HepG2 (cell line): ENCODE results near the gene TMEM273. TPM values are rescaled to one million over a fixed set of nuclear protein-coding genes. Genes with fewer than 3 reads are reported as not detected.

Experiments used
- ATAC-seq: fragments of 200-7000 bp; cut with Tn5 transposase; 3 replicates; pipeline ENCODE4 v1.9.1; 2020; ENCODE audit warnings: mild to moderate bottlenecking, moderate library complexity
- BruUV-seq: library from RNA; stranded (reverse); fragments of 400-500 nt; replicated peaks from 2 replicates; lab custom pipeline; 2021; lab: Mats Ljungman, UMichigan
- CTCF ChIA-PET: fragments of 300-600 bp; formaldehyde crosslinking; extraction: SDS; loops from one replicate; lab custom pipeline; 2021; ENCODE audit warnings: low total read pairs, inconsistent platforms, low intra/inter-chr PET ratio; lab: Yijun Ruan, JAX
- POLR2A ChIA-PET: fragments of 350-600 bp; sonication (Branson Sonifier 250); formaldehyde crosslinking; loops from one replicate; lab custom pipeline; 2020; ENCODE audit warnings: antibody characterized with exemption, inconsistent platforms; lab: Yijun Ruan, JAX
- DNase-seq: peaks from one replicate; pipeline ENCODE4 v3.0.0-alpha.2; 2015; ENCODE audit warnings: low spot score
- FAIRE-seq: peaks from 3 replicates; lab custom pipeline; 2011; peaks lifted over from hg19 to GRCh38; lab: Jason Lieb, UNC
- H2AFZ ChIP-seq: one replicate; pipeline ENCODE4 v1.6.1; 2011; ENCODE audit warnings: low read length, inconsistent platforms
- H3K27ac ChIP-seq: fragments of 300-600 bp; 3 replicates; pipeline ENCODE4 v1.8.0; 2011; ENCODE audit warnings: mixed run types, mild to moderate bottlenecking, mixed read lengths, low read length, inconsistent platforms; ENCODE audit not compliant: insufficient read depth; ENCODE audit errors: extremely low read length
- H3K27me3 ChIP-seq, 2 experiments: fragments of 200-600 bp in 1 of 2; 2 replicates in 1 of 2; 3 replicates in 1 of 2; pipeline versions ENCODE4 v1.6.0 to v1.8.0; 2011; ENCODE audit warnings: low read length in 2 of 2, mild to moderate bottlenecking in 2 of 2, moderate library complexity in 2 of 2, inconsistent platforms in 1 of 2; ENCODE audit not compliant: insufficient read depth in 2 of 2, control insufficient read depth in 1 of 2
- H3K36me3 ChIP-seq, 2 experiments: fragments of 200-600 bp in 1 of 2; replicated peaks in 1 of 2; 2 replicates in 1 of 2; 3 replicates in 1 of 2; pipeline versions ENCODE4 v1.5.1 to v1.8.0; 2011; ENCODE audit warnings: low read length in 2 of 2, inconsistent platforms in 1 of 2; ENCODE audit not compliant: insufficient read depth in 2 of 2, control insufficient read depth in 1 of 2
- H3K4me1 ChIP-seq: 2 replicates; pipeline ENCODE4 v1.5.1; 2012; ENCODE audit warnings: low read length, inconsistent platforms; ENCODE audit not compliant: insufficient read depth
- H3K4me2 ChIP-seq: 2 replicates; pipeline ENCODE4 v1.6.0; 2011; ENCODE audit warnings: low read depth, low read length, inconsistent platforms
- H3K4me3 ChIP-seq, 3 experiments: fragments of 200-600 bp in 1 of 3; sonication (generic), shearing (Covaris generic) in 1 of 3; replicated peaks in 1 of 3; 2 replicates each; pipeline ENCODE4 v1.5.1; 2011 to 2016; ENCODE audit warnings: low read length in 3 of 3, inconsistent platforms in 2 of 3, low read depth in 2 of 3, mild to moderate bottlenecking in 2 of 3, control low read depth in 1 of 3, mixed read lengths in 1 of 3; ENCODE audit not compliant: insufficient read depth in 1 of 3
- H3K79me2 ChIP-seq: one replicate; pipeline ENCODE4 v1.6.1; 2011; ENCODE audit warnings: low read length, inconsistent platforms; ENCODE audit not compliant: insufficient read depth
- H3K9ac ChIP-seq: 2 replicates; pipeline ENCODE4 v1.6.0; 2011; ENCODE audit warnings: mild to moderate bottlenecking, low read depth, low read length, inconsistent platforms; ENCODE audit not compliant: insufficient read depth
- H3K9me3 ChIP-seq: 2 replicates; pipeline ENCODE4 v1.5.1; 2012; ENCODE audit warnings: mild to moderate bottlenecking, low read length
- H4K20me1 ChIP-seq: 2 replicates; pipeline ENCODE4 v1.6.0; 2011; ENCODE audit warnings: inconsistent platforms, mild to moderate bottlenecking, low read length, moderate library complexity; ENCODE audit not compliant: insufficient read depth
- BRD4 ChIP-seq: sonication (generic); formaldehyde crosslinking; IDR thresholded peaks from 2 replicates; pipeline ENCODE4 v1.4.0; 2020; ENCODE audit warnings: missing genetic modification reagents
- CEBPB ChIP-seq: IDR thresholded peaks from 2 replicates; pipeline ENCODE4 v1.6.1; 2011; ENCODE audit warnings: low read depth, low read length, improper control_type of control experiment, borderline replicate concordance
- EEA1 ChIP-seq: sonication (generic); formaldehyde crosslinking; IDR thresholded peaks from 2 replicates; pipeline ENCODE4 v1.5.1; 2020; ENCODE audit warnings: mild to moderate bottlenecking, missing genetic modification reagents, borderline replicate concordance
- EP300 ChIP-seq, 3 experiments: sonication (generic) in 1 of 3; formaldehyde crosslinking in 1 of 3; IDR thresholded peaks; 2 replicates each; pipeline versions ENCODE4 v1.5.1 to v1.6.1; 2011 to 2020; ENCODE audit warnings: low read depth in 2 of 3, low read length in 2 of 3, borderline replicate concordance in 1 of 3, improper control_type of control experiment in 1 of 3, mild to moderate bottlenecking in 1 of 3, missing genetic modification reagents in 1 of 3, moderate library complexity in 1 of 3
- ESRRA ChIP-seq: sonication (generic); formaldehyde crosslinking; IDR thresholded peaks from 2 replicates; pipeline ENCODE4 v1.5.1; 2020; ENCODE audit warnings: mild to moderate bottlenecking, low read depth, missing genetic modification reagents
- FOXA3 ChIP-seq: IDR thresholded peaks from 2 replicates; pipeline ENCODE4 v1.6.1; 2016; ENCODE audit warnings: missing genetic modification reagents, missing compliant biosample characterization
- JUNB ChIP-seq: sonication (generic); formaldehyde crosslinking; IDR thresholded peaks from 2 replicates; pipeline ENCODE4 v1.8.0; 2022; ENCODE audit warnings: missing genetic modification reagents, mild to moderate bottlenecking, borderline replicate concordance
- PAX8 ChIP-seq: sonication (generic); formaldehyde crosslinking; IDR thresholded peaks from 2 replicates; pipeline ENCODE4 v1.8.0; 2022; ENCODE audit warnings: mild to moderate bottlenecking, missing genetic modification reagents, borderline replicate concordance
- RFXAP ChIP-seq: sonication (generic); formaldehyde crosslinking; IDR thresholded peaks from 2 replicates; pipeline ENCODE4 v1.4.0; 2020; ENCODE audit warnings: missing genetic modification reagents, borderline replicate concordance
- ZNF232 ChIP-seq: sonication (generic); formaldehyde crosslinking; IDR thresholded peaks from 2 replicates; pipeline ENCODE4 v1.4.0; 2020; ENCODE audit warnings: missing genetic modification reagents, borderline replicate concordance
- ZNF615 ChIP-seq: sonication (generic); formaldehyde crosslinking; IDR thresholded peaks from 2 replicates; pipeline ENCODE4 v1.5.0; 2020; ENCODE audit warnings: mild to moderate bottlenecking, missing genetic modification reagents, borderline replicate concordance
- ZNF781 ChIP-seq: sonication (generic); formaldehyde crosslinking; IDR thresholded peaks from 2 replicates; pipeline ENCODE4 v1.5.1; 2020; ENCODE audit warnings: borderline replicate concordance, mild to moderate bottlenecking, missing genetic modification reagents; ENCODE audit errors: not compliant biosample characterization
- ZSCAN31 ChIP-seq: sonication (generic); formaldehyde crosslinking; IDR thresholded peaks from 2 replicates; pipeline ENCODE4 v1.5.0; 2020; ENCODE audit warnings: low read depth, mild to moderate bottlenecking, missing genetic modification reagents
- WGBS: methylation state at CpG from one replicate; pipeline ENCODE4 v1.1.6; 2017; ENCODE audit warnings: low lambda C conversion rate; 5-methylcytosine and 5-hydroxymethylcytosine counted together
- in situ Hi-C: cut with HindIII; loops from 2 replicates; pipeline ENCODE4 v1.10.0; 2017; ENCODE audit warnings: low pct_unique_long_range_greater_than_20kb; ENCODE audit not compliant: extremely low pct_ligation_motif_present
- intact Hi-C: fragments of 100-400 bp; cut with micrococcal nuclease; formaldehyde crosslinking; loops from one replicate; pipeline ENCODE4 v1.10.0; 2022; ENCODE audit not compliant: unreplicated experiment
- polyA plus RNA-seq, 8 experiments: library from polyadenylated mRNA; depleted of rRNA in 3 of 8; stranded (reverse) in 7 of 8; unstranded in 1 of 8; fragments of >200 nt; fragmentation: Illumina TruSeq in 4 of 8; extraction: Trizol in 4 of 8; gene quantifications; 2 replicates each; pipeline versions ENCODE4 v1.2.1 to v1.2.3, GENCODE V29; 2011 to 2016; ENCODE audit warnings: low read depth in 4 of 8, missing spikeins in 1 of 8, mixed read lengths in 1 of 8; ENCODE audit not compliant: insufficient read depth in 1 of 8
- total RNA-seq, 5 experiments: library from RNA; depleted of rRNA; stranded (reverse); fragments of >200 nt; fragmentation: Illumina TruSeq; extraction: Trizol; gene quantifications; 2 replicates each; pipeline ENCODE4 v1.2.3, GENCODE V29; 2016; ENCODE audit warnings: low read depth in 1 of 5
- TF ChIP-seq, protein P1 (sequence below): IDR thresholded peaks from 2 replicates; pipeline ENCODE4 v1.6.1; 2016
- TF ChIP-seq, protein P2 (sequence below): sonication (generic); formaldehyde crosslinking; IDR thresholded peaks from 2 replicates; pipeline ENCODE4 v1.4.0; 2020; ENCODE audit warnings: missing genetic modification reagents, borderline replicate concordance

The TMEM273 gene
- total and polyA plus RNA-seq, 2 of the 13 experiments (the other 11 are each of a cell fraction or from before 2014, with no cell fraction given), result not detected

DNA sequence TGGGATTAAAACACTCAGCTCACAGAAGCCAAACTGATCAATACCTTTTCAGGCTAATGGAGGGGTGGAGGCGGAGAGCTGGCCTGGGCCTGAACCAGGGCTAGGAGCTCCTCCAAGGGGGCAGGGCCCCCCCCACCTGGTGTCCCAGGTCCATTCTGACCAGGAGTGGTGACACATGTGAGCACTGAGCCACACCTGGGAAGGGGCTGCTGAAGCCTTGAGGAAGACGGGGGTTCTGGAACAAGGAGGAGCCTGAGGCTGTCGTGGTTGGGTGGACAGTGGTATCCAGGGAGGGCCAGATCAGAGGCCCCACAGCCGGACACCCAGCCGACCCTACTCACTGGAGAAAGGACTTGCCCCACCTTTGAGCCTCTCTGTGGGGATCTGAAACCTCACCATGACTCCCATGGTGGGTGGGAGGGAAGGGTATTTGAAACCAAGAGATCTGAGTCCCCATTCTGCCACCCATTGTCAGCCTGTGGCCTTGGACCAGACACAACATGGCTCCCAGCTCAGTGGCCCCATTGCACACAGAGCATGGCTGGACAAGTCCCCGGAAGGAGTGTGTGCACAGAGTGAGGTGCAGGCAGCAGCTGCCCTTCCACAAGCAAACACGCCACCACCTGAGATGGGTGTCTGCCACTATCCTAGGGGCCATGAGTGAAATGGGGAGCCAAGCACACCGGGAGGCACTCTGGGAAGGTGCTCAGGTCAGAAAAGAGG lies 12.4 kb downstream of the TMEM273 start:
- BruUV-seq, result no TSS peak
- H3K27me3 ChIP-seq, result peaks cover 2 to 9% of the 10 kb centered on the region in 2 experiments; a peak in 3 of 5 replicates
- H3K9ac ChIP-seq, result no peak overlapping the region
- in situ Hi-C loops, result no loop called here
- H2AFZ ChIP-seq, result no peak overlapping the region
- intact Hi-C loops, result no loop called here
- WGBS, result 26% methylated on average over 6 of the region's 8 CpGs
- H3K36me3 ChIP-seq, result no peaks in the 10 kb centered on the region
- H3K4me2 ChIP-seq, result no peak overlapping the region
- ChIA-PET POLR2A (no interaction called here), CTCF (no interaction called here)
- no peaks in the 10 kb centered on the region for H3K79me2 ChIP-seq
- no peaks in the 10 kb centered on the region for H4K20me1 ChIP-seq
- H3K27ac ChIP-seq, result no peak overlapping the region
- no peaks in the 10 kb centered on the region for H3K9me3 ChIP-seq
- H3K4me1 ChIP-seq, result no peaks in the 10 kb centered on the region
- H3K4me3 ChIP-seq, result no peak overlapping the region
- TF ChIP-seq, protein P1, sequence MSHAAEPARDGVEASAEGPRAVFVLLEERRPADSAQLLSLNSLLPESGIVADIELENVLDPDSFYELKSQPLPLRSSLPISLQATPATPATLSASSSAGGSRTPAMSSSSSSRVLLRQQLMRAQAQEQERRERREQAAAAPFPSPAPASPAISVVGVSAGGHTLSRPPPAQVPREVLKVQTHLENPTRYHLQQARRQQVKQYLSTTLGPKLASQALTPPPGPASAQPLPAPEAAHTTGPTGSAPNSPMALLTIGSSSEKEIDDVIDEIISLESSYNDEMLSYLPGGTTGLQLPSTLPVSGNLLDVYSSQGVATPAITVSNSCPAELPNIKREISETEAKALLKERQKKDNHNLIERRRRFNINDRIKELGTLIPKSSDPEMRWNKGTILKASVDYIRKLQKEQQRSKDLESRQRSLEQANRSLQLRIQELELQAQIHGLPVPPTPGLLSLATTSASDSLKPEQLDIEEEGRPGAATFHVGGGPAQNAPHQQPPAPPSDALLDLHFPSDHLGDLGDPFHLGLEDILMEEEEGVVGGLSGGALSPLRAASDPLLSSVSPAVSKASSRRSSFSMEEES (CRISPR knock-in tag), result no peak
- TF ChIP-seq ZNF781 (CRISPR knock-in tag) (no peak), PAX8 (CRISPR knock-in tag) (no peak), ZNF615 (no peak), EP300 (IDR thresholded peaks at IDR 0.05; ENCODE audit: low read depth in 2 of 2, low read length in 2 of 2) (no peak), EP300 (CRISPR knock-in tag; IDR thresholded peaks at IDR 0.05; ENCODE audit: borderline replicate concordance) (no peak), BRD4 (CRISPR knock-in tag) (no peak), FOXA3 (no peak), EEA1 (CRISPR knock-in tag) (no peak), ESRRA (CRISPR knock-in tag) (no peak), JUNB (no peak), ZNF232 (CRISPR knock-in tag) (no peak), CEBPB (no peak), ZSCAN31 (CRISPR knock-in tag) (no peak), RFXAP (no peak)
- TF ChIP-seq, protein P2, sequence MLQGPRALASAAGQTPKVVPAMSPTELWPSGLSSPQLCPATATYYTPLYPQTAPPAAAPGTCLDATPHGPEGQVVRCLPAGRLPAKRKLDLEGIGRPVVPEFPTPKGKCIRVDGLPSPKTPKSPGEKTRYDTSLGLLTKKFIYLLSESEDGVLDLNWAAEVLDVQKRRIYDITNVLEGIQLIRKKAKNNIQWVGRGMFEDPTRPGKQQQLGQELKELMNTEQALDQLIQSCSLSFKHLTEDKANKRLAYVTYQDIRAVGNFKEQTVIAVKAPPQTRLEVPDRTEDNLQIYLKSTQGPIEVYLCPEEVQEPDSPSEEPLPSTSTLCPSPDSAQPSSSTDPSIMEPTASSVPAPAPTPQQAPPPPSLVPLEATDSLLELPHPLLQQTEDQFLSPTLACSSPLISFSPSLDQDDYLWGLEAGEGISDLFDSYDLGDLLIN (CRISPR knock-in tag), result no peak
- TF ChIP-seq, all 625 proteins: peak for 0
- FAIRE-seq, result no peak
- no peak for ATAC-seq
- no peak for DNase-seq
